ENCODE results near the gene REEP6.
"Not testable (repeated sequence)": the region's sequence is repeated elsewhere in the genome, so short reads cannot be mapped to it uniquely, and the experiment has no call there.

Gene REEP6

GRCh38 chr19:1526066-1526778 is 35.2 kb downstream of the REEP6 start:
- no peak for DNase-seq

GRCh38 chr19:1526979-1527649 is 36.1 kb downstream of the REEP6 start:
- no peak for DNase-seq

GRCh38 chr19:1527650-1528309 is 36.8 kb downstream of the REEP6 start:
- DNase-seq = no peak

- no peak for DNase-seq
Measured at GRCh38 chr19:1528596-1529429, 37.8 kb downstream of the REEP6 start.

- DNase-seq = no peak
Measured at GRCh38 chr19:1529430-1529816, 38.4 kb downstream of the REEP6 start.

DNA sequence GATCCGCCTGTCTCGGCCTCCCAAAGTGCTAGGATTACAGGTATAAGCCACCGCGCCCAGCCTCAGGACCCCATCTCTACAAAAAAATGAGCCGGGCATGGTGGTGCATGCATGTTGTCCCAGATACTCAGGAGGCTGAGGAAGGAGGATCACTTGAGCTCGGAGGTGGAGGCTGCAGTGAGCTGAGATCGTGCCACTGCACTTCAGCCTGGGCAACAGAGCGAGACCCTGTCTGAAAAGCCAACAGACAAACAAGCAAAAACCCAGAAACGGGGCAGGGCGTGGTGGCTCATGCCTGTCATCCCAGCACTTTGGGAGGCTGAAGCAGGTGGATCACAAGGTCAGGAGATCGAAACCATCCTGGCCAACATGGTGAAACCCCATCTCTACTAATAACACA is 39.9 kb downstream of the REEP6 start:
- not testable (repeated sequence) for DNase-seq

DNA sequence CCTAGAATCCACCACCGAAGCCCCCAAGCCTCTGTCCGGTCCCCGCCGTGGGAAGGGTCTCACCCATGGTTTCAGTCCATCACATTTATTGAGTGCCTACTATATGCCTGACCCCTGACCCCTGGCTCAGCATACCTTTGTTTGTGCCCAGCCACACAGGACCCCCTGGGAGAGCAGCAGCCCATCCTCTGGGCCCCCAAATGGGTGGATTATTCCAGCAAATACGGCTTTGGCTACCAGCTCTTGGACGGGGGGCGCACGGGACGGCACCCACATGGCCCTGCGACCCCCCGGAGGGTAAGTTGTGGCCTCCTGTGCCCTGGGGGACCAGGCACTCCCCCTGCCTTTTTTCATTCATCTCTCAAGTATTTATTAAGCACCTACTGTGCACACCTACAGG is 40.6 kb downstream of the REEP6 start:
- no peak for DNase-seq

- DNase-seq = no peak
Measured at GRCh38 chr19:1532003-1532402, 41.0 kb downstream of the REEP6 start.

GRCh38 chr19:1533510-1534150 is 42.6 kb downstream of the REEP6 start:
- no peak for DNase-seq

GRCh38 chr19:1534972-1535371 is 44.0 kb downstream of the REEP6 start:
- DNase-seq = no peak

GRCh38 chr19:1535699-1536098 is 44.7 kb downstream of the REEP6 start:
- DNase-seq = not testable (repeated sequence)

- no peak for DNase-seq
Measured at GRCh38 chr19:1538978-1539377, 48.0 kb downstream of the REEP6 start.

- DNase-seq = not testable (repeated sequence)
Measured at GRCh38 chr19:1539749-1540148, 48.8 kb downstream of the REEP6 start.

DNA sequence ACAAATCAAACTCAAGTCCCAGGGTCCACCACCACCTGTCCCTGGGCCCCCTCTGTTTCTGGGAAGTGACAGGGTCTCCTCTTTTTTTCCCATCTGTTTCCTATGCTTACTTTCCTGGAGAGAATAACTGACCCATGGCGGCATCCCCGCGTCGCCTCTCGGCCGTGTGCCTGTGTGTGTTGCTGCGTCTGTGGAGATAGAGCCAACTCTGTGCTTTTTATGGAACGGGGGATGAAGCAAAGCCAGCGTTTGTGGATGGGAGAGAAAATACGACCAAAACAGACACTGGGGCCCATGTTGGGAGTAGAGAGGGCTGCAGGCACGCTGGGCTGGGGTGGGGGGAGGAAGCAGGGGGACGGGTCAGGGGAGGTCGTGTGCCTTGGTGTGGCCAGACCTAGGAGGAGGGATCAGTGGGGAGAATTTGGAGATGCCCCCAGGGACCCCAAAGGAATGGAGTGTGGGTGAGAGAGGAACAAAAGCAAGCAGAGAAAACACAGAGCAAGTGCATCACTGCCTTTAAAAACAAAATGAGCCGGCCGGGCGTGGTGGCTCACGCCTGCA is 49.5 kb downstream of the REEP6 start:
- DNase-seq = no peak
